Spleen (tissue), 7 donors: ENCODE data around the gene DNAH11.

Source experiments
- POLR2A ChIP-seq, 3 donors: fragments of 450-650 bp; IDR thresholded peaks; one replicate each; pipeline ENCODE4 v1.5.1; 2017; ENCODE audit warnings: antibody characterized with exemption in 3 of 3, mild to moderate bottlenecking in 1 of 3
- POLR2AphosphoS5 ChIP-seq, 3 donors: sonication (generic); formaldehyde crosslinking; IDR thresholded peaks; one replicate each; pipeline ENCODE4 v1.5.1; 2017; ENCODE audit warnings: antibody characterized with exemption in 3 of 3
- TF ChIP-seq, protein P1 (sequence below), 11 experiments: fragments of 200-600 bp in 7 of 11; fragments of 450-650 bp in 4 of 11; sonication (generic) in 4 of 11; IDR thresholded peaks in 8 of 11; conservative IDR thresholded peaks in 3 of 11; 1 replicate in 7 of 11; 2 replicates in 4 of 11; pipeline versions ENCODE4 v1.4.0 to v1.8.0; 2016 to 2021; ENCODE audit warnings: antibody characterized with exemption in 11 of 11, inconsistent platforms in 4 of 11, mild to moderate bottlenecking in 1 of 11
- donor health status: DM: no; HTN: no; CAD: no; lungs with moderate emphysema.
- donor health status: DM: no; HTN: no; CAD: no.
- donor health status: DM: no; HTN: no; CAD: no.

DNA sequence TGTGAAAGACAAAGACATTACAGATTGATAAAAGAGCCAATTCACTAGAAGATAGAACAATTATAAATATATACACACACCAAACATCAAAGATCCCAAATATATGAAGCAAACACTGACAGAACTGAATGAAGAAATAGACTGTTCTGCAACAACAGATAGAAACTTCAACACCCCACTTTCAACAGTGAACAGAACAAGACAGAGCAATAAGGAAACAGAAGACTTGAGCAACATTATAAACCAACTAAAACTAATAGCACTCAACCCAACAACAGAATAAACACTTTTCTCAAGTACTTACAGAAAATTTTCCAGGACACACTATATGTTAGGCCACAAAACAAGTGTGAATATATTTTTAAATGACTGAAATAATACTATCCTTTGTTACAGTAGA lies 392.0 kb downstream of the DNAH11 start:
- TF ChIP-seq POLR2A (IDR thresholded peaks at IDR 0.05): no peak
- no peak for TF ChIP-seq POLR2AphosphoS5 (IDR thresholded peaks at IDR 0.05)
- TF ChIP-seq, protein P1, sequence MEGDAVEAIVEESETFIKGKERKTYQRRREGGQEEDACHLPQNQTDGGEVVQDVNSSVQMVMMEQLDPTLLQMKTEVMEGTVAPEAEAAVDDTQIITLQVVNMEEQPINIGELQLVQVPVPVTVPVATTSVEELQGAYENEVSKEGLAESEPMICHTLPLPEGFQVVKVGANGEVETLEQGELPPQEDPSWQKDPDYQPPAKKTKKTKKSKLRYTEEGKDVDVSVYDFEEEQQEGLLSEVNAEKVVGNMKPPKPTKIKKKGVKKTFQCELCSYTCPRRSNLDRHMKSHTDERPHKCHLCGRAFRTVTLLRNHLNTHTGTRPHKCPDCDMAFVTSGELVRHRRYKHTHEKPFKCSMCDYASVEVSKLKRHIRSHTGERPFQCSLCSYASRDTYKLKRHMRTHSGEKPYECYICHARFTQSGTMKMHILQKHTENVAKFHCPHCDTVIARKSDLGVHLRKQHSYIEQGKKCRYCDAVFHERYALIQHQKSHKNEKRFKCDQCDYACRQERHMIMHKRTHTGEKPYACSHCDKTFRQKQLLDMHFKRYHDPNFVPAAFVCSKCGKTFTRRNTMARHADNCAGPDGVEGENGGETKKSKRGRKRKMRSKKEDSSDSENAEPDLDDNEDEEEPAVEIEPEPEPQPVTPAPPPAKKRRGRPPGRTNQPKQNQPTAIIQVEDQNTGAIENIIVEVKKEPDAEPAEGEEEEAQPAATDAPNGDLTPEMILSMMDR (IDR thresholded peaks at IDR 0.05 in 8 of 11, conservative IDR thresholded peaks at IDR 0.05 in 3 of 11): no peak
